MCF 10A (cell line): ENCODE results near the gene ARHGEF11. TPM values are rescaled to one million over a fixed set of nuclear protein-coding genes. Genes with fewer than 3 reads are reported as not detected.

Experiments used
- BruUV-seq: library from RNA; stranded (reverse); fragments of 400-500 nt; replicated peaks from 2 replicates; lab custom pipeline; 2021; lab: Mats Ljungman, UMichigan
- CTCF ChIA-PET: fragments of 300-600 bp; sonication (Branson Sonifier 250); formaldehyde crosslinking; extraction: SDS; loops from one replicate; lab custom pipeline; 2021; ENCODE audit warnings: antibody characterized with exemption, inconsistent platforms; lab: Yijun Ruan, JAX
- POLR2A ChIA-PET: fragments of 300-600, 350-650 bp; sonication (Branson Sonifier 250); formaldehyde crosslinking; extraction: SDS; loops from one replicate; lab custom pipeline; 2020; ENCODE audit warnings: antibody characterized with exemption, inconsistent platforms; lab: Yijun Ruan, JAX
- DNase-seq: peaks from one replicate; pipeline ENCODE4 v3.0.0-alpha.2; 2018; ENCODE audit not compliant: unreplicated experiment
- H3K27ac Mint-ChIP-seq: one replicate; pipeline ENCODE4 v1.8.0; 2022; ENCODE audit warnings: mild to moderate bottlenecking, low read depth, mixed read lengths; ENCODE audit not compliant: unreplicated experiment
- H3K27me3 Mint-ChIP-seq: one replicate; pipeline ENCODE4 v1.8.0; 2022; ENCODE audit warnings: mixed read lengths; ENCODE audit not compliant: insufficient read depth, unreplicated experiment
- H3K36me3 Mint-ChIP-seq: one replicate; pipeline ENCODE4 v1.8.0; 2022; ENCODE audit warnings: mild to moderate bottlenecking, moderate library complexity, mixed read lengths; ENCODE audit not compliant: insufficient read depth, unreplicated experiment
- H3K4me1 Mint-ChIP-seq: one replicate; pipeline ENCODE4 v1.8.0; 2022; ENCODE audit warnings: mixed read lengths; ENCODE audit not compliant: insufficient read depth, unreplicated experiment
- H3K4me3 Mint-ChIP-seq: one replicate; pipeline ENCODE4 v1.8.0; 2022; ENCODE audit warnings: mild to moderate bottlenecking, moderate library complexity, mixed read lengths; ENCODE audit not compliant: unreplicated experiment
- H3K9me3 Mint-ChIP-seq: one replicate; pipeline ENCODE4 v1.8.0; 2022; ENCODE audit warnings: mixed read lengths; ENCODE audit not compliant: unreplicated experiment
- CTCF ChIP-seq: fragments of 200-600 bp; IDR thresholded peaks from one replicate; pipeline ENCODE4 v1.8.0; 2022; ENCODE audit warnings: antibody characterized with exemption, mild to moderate bottlenecking; ENCODE audit not compliant: unreplicated experiment
- intact Hi-C: fragments of 100-400 bp; cut with micrococcal nuclease; formaldehyde crosslinking; loops from 2 replicates; pipeline ENCODE4 v1.14.1; 2022
- total RNA-seq: library from RNA; stranded (reverse); gene quantifications from 2 replicates; pipeline ENCODE4 v1.2.3, GENCODE V29; 2022

Gene ARHGEF11
- total RNA-seq, 1 experiment from 2014 or later = 34.5 TPM

- no peaks in the 10 kb centered on the region for H3K27me3 Mint-ChIP-seq
- H3K36me3 Mint-ChIP-seq = peaks cover 35% of the 10 kb centered on the region
- no peak for DNase-seq
- TF ChIP-seq CTCF = no peak
- no peaks in the 10 kb centered on the region for H3K4me1 Mint-ChIP-seq
- no peak overlapping the region for H3K27ac Mint-ChIP-seq
- no peaks in the 10 kb centered on the region for H3K9me3 Mint-ChIP-seq
- intact Hi-C loops = no loop called here
- H3K4me3 Mint-ChIP-seq = no peak overlapping the region
- ChIA-PET CTCF (interaction anchor here (0.6 to 1.6 kb wide), 7 partner anchors 9 to 211 kb away, joined by 3 to 10 read pairs (median 4); no protein-coding TSS in a partner anchor), POLR2A (interaction anchor here (0.7 to 0.9 kb wide), 2 partner anchors 9 to 502 kb away, joined by 3 read pairs; no protein-coding TSS in a partner anchor)
- no TSS peak for BruUV-seq
Observed at GRCh38 chr1:156936721-156937220, 108.8 kb downstream of the ARHGEF11 start.

DNA sequence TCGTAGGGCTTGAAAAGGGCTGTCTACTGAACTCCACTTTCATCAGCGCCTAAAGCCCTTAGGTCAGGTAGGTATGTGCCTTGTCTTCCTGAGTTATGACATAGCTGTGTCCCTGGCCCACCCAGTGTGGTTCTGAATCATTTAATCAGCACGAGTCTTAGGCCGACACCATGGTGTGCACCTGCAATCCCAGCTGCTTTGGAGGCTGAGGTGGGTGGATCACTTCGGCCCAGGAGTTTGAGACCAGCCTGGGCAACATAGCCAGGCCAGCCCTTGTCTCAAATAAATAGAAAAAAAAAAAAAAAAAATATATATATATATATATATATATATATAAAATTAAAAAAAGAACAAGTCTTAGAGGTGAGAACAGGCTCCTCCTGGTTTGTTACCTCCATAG, 109.4 kb downstream of the ARHGEF11 start:
- Mint-ChIP-seq H3K27ac (no peak overlapping the region), H3K4me1 (no peaks in the 10 kb centered on the region), H3K27me3 (peaks cover 4% of the 10 kb centered on the region), H3K36me3 (peaks cover 31% of the 10 kb centered on the region), H3K9me3 (no peaks in the 10 kb centered on the region), H3K4me3 (no peak overlapping the region)
- POLR2A ChIA-PET = interaction anchor here (0.7 to 0.9 kb wide), 2 partner anchors 8 to 502 kb away, joined by 3 read pairs; no protein-coding TSS in a partner anchor
- TF ChIP-seq CTCF = no peak
- DNase-seq = no peak
- CTCF ChIA-PET = interaction anchor here (0.7 to 1.2 kb wide), 3 partner anchors 9 to 210 kb away, joined by 3 to 4 read pairs (median 4); no protein-coding TSS in a partner anchor
- BruUV-seq = no TSS peak
- intact Hi-C loops = no loop called here

DNA sequence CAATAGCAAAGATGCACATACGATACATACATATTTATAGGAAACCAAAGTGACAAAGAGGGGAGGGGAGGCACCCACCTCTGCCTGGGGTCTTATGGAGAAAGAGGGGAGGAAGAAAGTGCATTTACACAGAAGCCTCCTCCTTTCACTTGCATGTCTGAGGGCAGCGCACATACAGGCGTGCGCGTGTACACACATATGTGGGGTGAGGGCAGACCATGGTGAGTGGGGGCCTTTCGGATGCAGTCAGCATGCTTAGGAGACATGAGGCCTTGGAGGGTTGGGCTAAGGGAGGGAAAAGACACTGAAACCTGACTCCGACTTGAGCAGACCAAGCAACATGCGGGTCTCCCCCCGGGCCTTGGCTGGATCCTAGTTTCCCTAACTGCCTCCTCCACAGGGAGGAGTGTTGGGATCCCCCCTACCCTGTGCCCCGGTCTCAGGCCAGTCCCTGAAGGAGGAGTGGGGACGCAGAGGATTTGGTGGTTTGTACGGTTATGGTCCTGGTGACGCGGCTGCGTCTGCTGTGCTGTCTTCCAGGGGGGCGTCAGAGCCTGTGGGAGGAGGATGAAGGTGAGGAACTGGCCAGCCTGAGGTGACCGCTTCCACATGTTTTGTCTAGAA, 109.9 kb downstream of the ARHGEF11 start:
- TF ChIP-seq CTCF = no peak
- no peaks in the 10 kb centered on the region for H3K9me3 Mint-ChIP-seq

GRCh38 chr1:156933136-156933535, 112.4 kb downstream of the ARHGEF11 start:
- Mint-ChIP-seq H3K9me3 (no peaks in the 10 kb centered on the region), H3K4me3 (no peak overlapping the region), H3K36me3 (peaks cover 18% of the 10 kb centered on the region), H3K27ac (no peak overlapping the region), H3K4me1 (peaks cover 4% of the 10 kb centered on the region), H3K27me3 (peaks cover 35% of the 10 kb centered on the region)
- BruUV-seq = TSS peak; percentile 12
- POLR2A ChIA-PET = interaction anchor here (0.8 to 2.0 kb wide), 3 partner anchors 11 to 17 kb away, joined by 3 to 4 read pairs (median 4); no protein-coding TSS in a partner anchor
- DNase-seq = no peak
- CTCF ChIA-PET = interaction anchor here (0.6 to 13.9 kb wide), 6 partner anchors 8 to 255 kb away, joined by 3 to 363 read pairs (median 6); partner anchors contain the start of gene PEAR1
- TF ChIP-seq CTCF = no peak
- intact Hi-C loops = no loop called here

More for the DNA sequence above, 109.9 kb downstream of the ARHGEF11 start:
- intact Hi-C loops = no loop called here
- BruUV-seq = no TSS peak
- POLR2A ChIA-PET = interaction anchor here (0.6 kb wide), 1 partner anchor 143 kb away, joined by 5 read pairs; no protein-coding TSS in a partner anchor
- Mint-ChIP-seq H3K27me3 (peaks cover 10% of the 10 kb centered on the region), H3K4me1 (no peaks in the 10 kb centered on the region), H3K36me3 (peaks cover 30% of the 10 kb centered on the region), H3K27ac (no peak overlapping the region), H3K4me3 (no peak overlapping the region)
- CTCF ChIA-PET = interaction anchor here (0.7 to 4.8 kb wide), 4 partner anchors 8 to 97 kb away, joined by 3 to 21 read pairs (median 6); partner anchors contain the start of gene NTRK1
- no peak for DNase-seq
